ENCODE results near the gene VPS45. TPM values are rescaled to one million over a fixed set of nuclear protein-coding genes. Genes with fewer than 3 reads are reported as not detected.

VPS45 gene
- total and polyA plus RNA-seq, 2 of the 8 experiments (the other 6 are each of a cell fraction or from before 2014, with no cell fraction given) = 19.1 to 27.6 TPM

DNA sequence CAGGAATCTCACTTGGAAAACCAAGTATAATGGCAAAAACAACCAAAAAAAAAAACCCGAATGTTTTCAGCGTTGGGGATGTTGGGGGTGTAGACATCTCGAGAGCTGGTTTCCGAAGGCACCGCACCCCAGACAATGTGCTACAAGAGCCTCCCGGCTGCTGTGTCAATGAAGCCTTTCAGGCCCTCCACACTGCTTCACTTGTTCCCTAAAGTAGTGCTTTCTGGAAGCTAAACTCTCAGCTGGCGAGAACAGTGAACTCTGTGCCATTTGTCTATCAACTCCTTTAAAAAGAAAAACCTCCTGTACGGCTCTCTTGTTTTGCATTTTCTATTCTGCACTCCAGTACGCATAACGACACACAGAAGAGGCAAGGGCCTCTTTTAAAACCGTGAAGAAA, 114.7 kb downstream of the VPS45 start:
- no peak overlapping the region for H3K18ac ChIP-seq (ENCODE audit: extremely low read depth, low read length)
- H3K4me3 ChIP-seq (ENCODE audit: extremely low read depth in 1 of 4, insufficient read depth in 2 of 4, low read depth in 3 of 4, low read length in 4 of 4) = no peak overlapping the region
- TF ChIP-seq KDM4A (IDR thresholded peaks at IDR 0.05; ENCODE audit: low read depth, low read length, severe bottlenecking) (no peak), TBP (IDR thresholded peaks at IDR 0.05; ENCODE audit: low read depth, low read length) (no peak), CHD2 (IDR thresholded peaks at IDR 0.05; ENCODE audit: low read length) (no peak)
- TF ChIP-seq, protein P1, sequence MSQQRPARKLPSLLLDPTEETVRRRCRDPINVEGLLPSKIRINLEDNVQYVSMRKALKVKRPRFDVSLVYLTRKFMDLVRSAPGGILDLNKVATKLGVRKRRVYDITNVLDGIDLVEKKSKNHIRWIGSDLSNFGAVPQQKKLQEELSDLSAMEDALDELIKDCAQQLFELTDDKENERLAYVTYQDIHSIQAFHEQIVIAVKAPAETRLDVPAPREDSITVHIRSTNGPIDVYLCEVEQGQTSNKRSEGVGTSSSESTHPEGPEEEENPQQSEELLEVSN (IDR thresholded peaks at IDR 0.05) = no peak
- H4K8ac ChIP-seq (ENCODE audit: extremely low read depth, insufficient read depth, low read length) = no peak overlapping the region
- no peaks in the 10 kb centered on the region for H3K36me3 ChIP-seq (ENCODE audit: control insufficient read depth in 2 of 4, insufficient read depth in 4 of 4, low read length in 3 of 4)
- no peak overlapping the region for H2BK120ac ChIP-seq (replicated peaks; ENCODE audit: low read depth, low read length)
- no peak overlapping the region for H3K27ac ChIP-seq (ENCODE audit: low read depth, low read length)
- H3K4me2 ChIP-seq (ENCODE audit: insufficient read depth in 1 of 2, low read depth in 2 of 2, low read length in 2 of 2) = no peak overlapping the region
- no peak overlapping the region for H3K23ac ChIP-seq (ENCODE audit: insufficient read length)
- no peaks in the 10 kb centered on the region for H3K4me1 ChIP-seq (replicated peaks in 1 of 4; ENCODE audit: control insufficient read depth in 3 of 4, insufficient read depth in 4 of 4, low read length in 3 of 4)
- no peak overlapping the region for H4K91ac ChIP-seq (replicated peaks; ENCODE audit: insufficient read length, low read length)
- no peak overlapping the region for H3K4ac ChIP-seq (replicated peaks; ENCODE audit: insufficient read length, low read depth, low read length)
- H2AFZ ChIP-seq (ENCODE audit: low read length) = no peak overlapping the region
- no peak overlapping the region for H3K9ac ChIP-seq (replicated peaks in 1 of 4; ENCODE audit: extremely low read depth in 1 of 4, low read depth in 3 of 4, low read length in 3 of 4)
- no peak overlapping the region for H4K5ac ChIP-seq (ENCODE audit: insufficient read length, low read depth, low read length)
- DNase-seq (ENCODE audit: low read depth in 1 of 2, low spot score in 2 of 2) (no peak), FAIRE-seq (no peak)
- no peaks in the 10 kb centered on the region for H3K9me3 ChIP-seq (ENCODE audit: insufficient read depth in 2 of 2, low read depth in 1 of 2, low read length in 1 of 2)
- no peak overlapping the region for H3K14ac ChIP-seq (ENCODE audit: insufficient read length)
- ChIA-PET POLR2A (ENCODE audit: partially characterized antibody) (interaction anchor here (1.0 to 1.5 kb wide), 2 partner anchors 19 to 294 kb away, joined by 3 to 6 read pairs; a partner anchor contains a TSS), CTCF (ENCODE audit: partially characterized antibody) (interaction anchor here (1.0 kb wide), 1 partner anchor 13 kb away, joined by 4 read pairs; no protein-coding TSS in a partner anchor)
- H2BK12ac ChIP-seq (ENCODE audit: low read depth, low read length) = no peak overlapping the region
- no peaks in the 10 kb centered on the region for H3K79me1 ChIP-seq (ENCODE audit: low read depth, low read length)
- H3K79me2 ChIP-seq (ENCODE audit: control insufficient read depth in 1 of 2, insufficient read depth in 2 of 2, low read length in 2 of 2) = no peaks in the 10 kb centered on the region
- no peaks in the 10 kb centered on the region for H3K23me2 ChIP-seq (ENCODE audit: low read depth, low read length)
- no peaks in the 10 kb centered on the region for H3K27me3 ChIP-seq (replicated peaks in 1 of 4; ENCODE audit: control insufficient read depth in 3 of 4, extremely low read depth in 1 of 4, insufficient read depth in 3 of 4, low read length in 3 of 4)
- no peak overlapping the region for H2AK5ac ChIP-seq (ENCODE audit: low read depth, low read length)
- no peak overlapping the region for H2BK15ac ChIP-seq (ENCODE audit: low read length)
- WGBS, 2 experiments (ENCODE audit: extremely low coverage in 1 of 2, insufficient coverage in 1 of 2, insufficient read length in 1 of 2, insufficient replicate concordance in 2 of 2, low coverage in 1 of 2, low lambda C conversion rate in 2 of 2, missing lambda C conversion rate in 1 of 2) = 89% methylated on average over 11 of the region's 11 CpGs; no CpG with 5 or more reads in 1 of the 2 experiments
- H3K56ac ChIP-seq (replicated peaks; ENCODE audit: insufficient read length, low read depth, low read length) = no peak overlapping the region
- no peak overlapping the region for H2BK20ac ChIP-seq (ENCODE audit: low read length)
- no peaks in the 10 kb centered on the region for H4K20me1 ChIP-seq (replicated peaks in 1 of 2; ENCODE audit: control insufficient read depth in 1 of 2, insufficient read depth in 2 of 2, low read length in 2 of 2)
- no peak overlapping the region for H2BK5ac ChIP-seq (ENCODE audit: low read depth, low read length)

Measured in H1 (cell line).